Keratinocyte (primary cell): Measurements from ENCODE around the gene IFNB1.

Source experiments
- CTCF ChIP-seq, 3 experiments: IDR thresholded peaks in 1 of 3; conservative IDR thresholded peaks in 1 of 3; optimal IDR thresholded peaks in 1 of 3; 2 replicates in 2 of 3; 3 replicates in 1 of 3; pipeline versions ENCODE3 to v1.5.1; 2011; ENCODE audit warnings: low read length in 3 of 3, mild to moderate bottlenecking in 3 of 3, moderate library complexity in 2 of 3, control low read depth in 1 of 3, inconsistent platforms in 1 of 3; ENCODE audit not compliant: insufficient read depth in 2 of 3; ENCODE audit errors: extremely low read depth in 1 of 3
- EZH2 ChIP-seq: IDR thresholded peaks from one replicate; pipeline ENCODE4 v1.6.1; 2012; ENCODE audit warnings: inconsistent platforms, mild to moderate bottlenecking, low read length, moderate library complexity

GRCh38 chr9:21047281-21047691 lies 30.5 kb downstream of the IFNB1 start:
- TF ChIP-seq CTCF (optimal IDR thresholded peaks at IDR 0.05 in 1 of 3, IDR thresholded peaks at IDR 0.05 in 1 of 3, conservative IDR thresholded peaks at IDR 0.05 in 1 of 3; ENCODE audit: extremely low read depth in 1 of 3, insufficient read depth in 2 of 3, low read length in 3 of 3) (no peak), EZH2 (no peak)
